ENCODE measurements around the gene ALOXE3. TPM values are rescaled to one million over a fixed set of nuclear protein-coding genes. Genes with fewer than 3 reads are reported as not detected.

Gene ALOXE3
- total and polyA plus RNA-seq, 5 experiments from 2014 or later = 0.13 to 0.52 (median 0.18) TPM; not detected in 2

GRCh38 chr17:8104911-8105310, 13.4 kb downstream of the ALOXE3 start:
- H3K36me3 Mint-ChIP-seq = no peaks in the 10 kb centered on the region
- POLR2A ChIA-PET = interaction anchor here (1.2 kb wide), 1 partner anchor 10 kb away, joined by 4 read pairs; no protein-coding TSS in a partner anchor
- peaks cover 0 to 5% (median 2%) of the 10 kb centered on the region in 4 donors for H3K4me1 Mint-ChIP-seq
- peak overlapping the region in 1 of 10 donors; percentile 6 for H3K27ac Mint-ChIP-seq
- no peak for DNase-seq
- no peak for ATAC-seq
- no peaks in the 10 kb centered on the region for H3K9me3 Mint-ChIP-seq
- peaks cover 0 to 5% (median 0%) of the 10 kb centered on the region in 5 donors for H3K27me3 Mint-ChIP-seq
- H3K4me3 Mint-ChIP-seq = no peak overlapping the region

- Mint-ChIP-seq H3K4me3 (no peak overlapping the region), H3K36me3 (no peaks in the 10 kb centered on the region), H3K27me3 (peaks cover 0 to 5% (median 0%) of the 10 kb centered on the region in 5 donors), H3K4me1 (peaks cover 0 to 5% (median 0%) of the 10 kb centered on the region in 4 donors), H3K27ac (no peak overlapping the region), H3K9me3 (no peaks in the 10 kb centered on the region)
- no peak for ATAC-seq
- no peak for DNase-seq
- POLR2A ChIA-PET = interaction anchor here (0.6 to 1.2 kb wide), 2 partner anchors 9 to 12 kb away, joined by 4 read pairs; no protein-coding TSS in a partner anchor
These were observed 14.8 kb downstream of the ALOXE3 start for GRCh38 chr17:8103549-8103948.

- peaks cover 0 to 6% (median 0%) of the 10 kb centered on the region in 5 donors for H3K27me3 Mint-ChIP-seq
- no peak for DNase-seq
- no peak overlapping the region for H3K4me3 Mint-ChIP-seq
- no peak overlapping the region for H3K27ac Mint-ChIP-seq
- no peaks in the 10 kb centered on the region for H3K36me3 Mint-ChIP-seq
- H3K4me1 Mint-ChIP-seq = peaks cover 0 to 5% (median 0%) of the 10 kb centered on the region in 4 donors
- H3K9me3 Mint-ChIP-seq = no peaks in the 10 kb centered on the region
- no peak for ATAC-seq
- POLR2A ChIA-PET = no interaction called here
These were observed 16.6 kb downstream of the ALOXE3 start for GRCh38 chr17:8101721-8102120.

- H3K27me3 Mint-ChIP-seq = peaks cover 0 to 5% (median 0%) of the 10 kb centered on the region in 5 donors
- ATAC-seq = no peak
- H3K4me3 Mint-ChIP-seq = no peak overlapping the region
- no peaks in the 10 kb centered on the region for H3K9me3 Mint-ChIP-seq
- no peaks in the 10 kb centered on the region for H3K36me3 Mint-ChIP-seq
- POLR2A ChIA-PET = interaction anchor here (0.8 kb wide), 1 partner anchor 18 kb away, joined by 3 read pairs; no protein-coding TSS in a partner anchor
- no peak for DNase-seq
- H3K27ac Mint-ChIP-seq = peak overlapping the region in 1 of 10 donors; percentile 39
- H3K4me1 Mint-ChIP-seq = peaks cover 0 to 5% (median 0%) of the 10 kb centered on the region in 4 donors
These were observed 17.6 kb downstream of the ALOXE3 start for GRCh38 chr17:8100763-8101162.

GRCh38 chr17:8100111-8100510, 18.2 kb downstream of the ALOXE3 start:
- Mint-ChIP-seq H3K36me3 (no peaks in the 10 kb centered on the region), H3K9me3 (no peaks in the 10 kb centered on the region), H3K4me3 (no peak overlapping the region), H3K4me1 (peaks cover 0 to 4% (median 1%) of the 10 kb centered on the region in 4 donors), H3K27me3 (peaks cover 0 to 5% (median 0%) of the 10 kb centered on the region in 5 donors), H3K27ac (peak overlapping the region in 1 of 10 donors; percentile 54)
- no peak for ATAC-seq
- POLR2A ChIA-PET = interaction anchor here (0.6 to 1.3 kb wide), 4 partner anchors 10 to 149 kb away, joined by 3 to 6 read pairs (median 4); partner anchors contain the start of gene ALOX12B
- no peak for DNase-seq

- H3K9me3 Mint-ChIP-seq = no peaks in the 10 kb centered on the region
- no peak for DNase-seq
- H3K4me1 Mint-ChIP-seq = peaks cover 6 to 15% (median 10%) of the 10 kb centered on the region in 4 donors
- no peaks in the 10 kb centered on the region for H3K36me3 Mint-ChIP-seq
- peaks cover 2 to 16% (median 4%) of the 10 kb centered on the region in 5 donors for H3K27me3 Mint-ChIP-seq
- no peak overlapping the region for H3K27ac Mint-ChIP-seq
- POLR2A ChIA-PET = interaction anchor here (0.5 kb wide), 1 partner anchor 52 kb away, joined by 3 read pairs; no protein-coding TSS in a partner anchor
- no peak for ATAC-seq
- H3K4me3 Mint-ChIP-seq = no peak overlapping the region
These were observed 21.8 kb downstream of the ALOXE3 start for GRCh38 chr17:8096541-8096940.

- H3K27ac Mint-ChIP-seq = peak overlapping the region in 1 of 10 donors; percentile 76
These were observed 23.0 kb downstream of the ALOXE3 start for GRCh38 chr17:8095361-8095760.

GRCh38 chr17:8091033-8091687, 27.2 kb downstream of the ALOXE3 start:
- POLR2A ChIA-PET = interaction anchor here (0.8 to 2.5 kb wide), 4 partner anchors 12 to 209 kb away, joined by 3 to 7 read pairs (median 4); no protein-coding TSS in a partner anchor
- H3K4me1 Mint-ChIP-seq = peaks cover 6 to 19% (median 12%) of the 10 kb centered on the region in 4 donors

More at GRCh38 chr17:8095361-8095760, 23.0 kb downstream of the ALOXE3 start:
- Mint-ChIP-seq H3K4me3 (no peak overlapping the region), H3K9me3 (no peaks in the 10 kb centered on the region), H3K36me3 (no peaks in the 10 kb centered on the region), H3K27me3 (peaks cover 8 to 24% (median 12%) of the 10 kb centered on the region in 5 donors), H3K4me1 (peaks cover 6 to 19% (median 12%) of the 10 kb centered on the region in 4 donors)
- DNase-seq (peak in 1 of 10 donors; percentile 45), ATAC-seq (no peak)
- POLR2A ChIA-PET = interaction anchor here (3.1 kb wide), 1 partner anchor 15 kb away, joined by 24 read pairs; no protein-coding TSS in a partner anchor

GRCh38 chr17:8089728-8090127, 28.6 kb downstream of the ALOXE3 start:
- DNase-seq (no peak), ATAC-seq (no peak)
- no peaks in the 10 kb centered on the region for H3K36me3 Mint-ChIP-seq
- POLR2A ChIA-PET = interaction anchor here (1.1 to 2.5 kb wide), 2 partner anchors 30 to 211 kb away, joined by 3 to 7 read pairs; no protein-coding TSS in a partner anchor
- no peak overlapping the region for H3K27ac Mint-ChIP-seq
- H3K4me1 Mint-ChIP-seq = peaks cover 6 to 15% (median 8%) of the 10 kb centered on the region in 4 donors
- H3K9me3 Mint-ChIP-seq = no peaks in the 10 kb centered on the region
- no peak overlapping the region for H3K4me3 Mint-ChIP-seq
- H3K27me3 Mint-ChIP-seq = peaks cover 14 to 46% (median 21%) of the 10 kb centered on the region in 5 donors

More at GRCh38 chr17:8091033-8091687, 27.2 kb downstream of the ALOXE3 start:
- Mint-ChIP-seq H3K4me3 (peak overlapping the region in 1 of 10 donors; percentile 47), H3K27me3 (peaks cover 16 to 46% (median 21%) of the 10 kb centered on the region in 5 donors), H3K27ac (peak overlapping the region in 2 of 10 donors; percentile 21 to 24), H3K36me3 (no peaks in the 10 kb centered on the region), H3K9me3 (no peaks in the 10 kb centered on the region)
- DNase-seq = no peak
- no peak for ATAC-seq

- no peak for ATAC-seq
- POLR2A ChIA-PET = interaction anchor here (0.7 to 2.9 kb wide), 3 partner anchors 12 to 32 kb away, joined by 3 to 7 read pairs (median 3); no protein-coding TSS in a partner anchor
These were observed 30.4 kb downstream of the ALOXE3 start for GRCh38 chr17:8087952-8088230.

GRCh38 chr17:8087075-8087951, 31.0 kb downstream of the ALOXE3 start, which contains the start of gene ALOX12B:
TSS of gene ALOX12B (minus strand) at chr17:8087716. CDS start at chr17:8087442, 274 bp downstream.
- Mint-ChIP-seq H3K4me1 (peaks cover 0 to 8% (median under 1%) of the 10 kb centered on the region in 4 donors), H3K36me3 (no peaks in the 10 kb centered on the region), H3K9me3 (no peaks in the 10 kb centered on the region), H3K27ac (no peak within 1 kb of the TSS), H3K4me3 (no peak within 1 kb of the TSS), H3K27me3 (peaks cover 11 to 46% (median 21%) of the 10 kb centered on the region in 5 donors)
- POLR2A ChIA-PET = interaction anchor here (1.2 to 2.9 kb wide), 2 partner anchors 13 to 32 kb away, joined by 3 to 7 read pairs; no protein-coding TSS in a partner anchor
- no peak for ATAC-seq
- no peak for DNase-seq

More at GRCh38 chr17:8087952-8088230, 30.4 kb downstream of the ALOXE3 start:
- no peaks in the 10 kb centered on the region for H3K36me3 Mint-ChIP-seq
- H3K4me1 Mint-ChIP-seq = peaks cover 0 to 8% (median under 1%) of the 10 kb centered on the region in 4 donors
- no peak for DNase-seq
- H3K27me3 Mint-ChIP-seq = peaks cover 14 to 46% (median 21%) of the 10 kb centered on the region in 5 donors
- H3K4me3 Mint-ChIP-seq = no peak overlapping the region
- H3K9me3 Mint-ChIP-seq = no peaks in the 10 kb centered on the region
- no peak overlapping the region for H3K27ac Mint-ChIP-seq

- peaks cover 0 to 5% (median 0%) of the 10 kb centered on the region in 3 donors for H3K36me3 Mint-ChIP-seq
- no peak overlapping the region for H3K4me3 Mint-ChIP-seq
- ATAC-seq (no peak), DNase-seq (no peak)
- H3K9me3 Mint-ChIP-seq = no peaks in the 10 kb centered on the region
- H3K27me3 Mint-ChIP-seq = peaks cover 6 to 22% (median 10%) of the 10 kb centered on the region in 5 donors
- peaks cover 9 to 13% (median 12%) of the 10 kb centered on the region in 4 donors for H3K4me1 Mint-ChIP-seq
- H3K27ac Mint-ChIP-seq = peak overlapping the region in 1 of 10 donors; percentile 41
- POLR2A ChIA-PET = no interaction called here
These were observed 34.1 kb downstream of the ALOXE3 start for GRCh38 chr17:8084250-8084649.

Data from naive thymus-derived CD8-positive, alpha-beta T cell (primary cell).